H1 (cell line): ENCODE measurements around the gene C2orf72. TPM values are rescaled to one million over a fixed set of nuclear protein-coding genes. Genes with fewer than 3 reads are reported as not detected.

ENCODE experiments used
- CTCF ChIA-PET: fragments of 300-600 bp; sonication (Branson Sonifier 250); formaldehyde crosslinking; loops from one replicate; lab custom pipeline; 2021; ENCODE audit not compliant: partially characterized antibody; lab: Charles Lee
- POLR2A ChIA-PET: fragments of 300-600 bp; sonication (Branson Sonifier 250); formaldehyde crosslinking; loops from one replicate; lab custom pipeline; 2021; ENCODE audit warnings: inconsistent platforms; ENCODE audit not compliant: partially characterized antibody; lab: Charles Lee
- DNase-seq, 2 experiments: peaks; one replicate each; pipeline versions ENCODE4 v3.0.0 to v3.0.0-alpha.2; 2010 to 2022; ENCODE audit warnings: low spot score in 2 of 2, low read depth in 1 of 2, mixed read lengths in 1 of 2
- FAIRE-seq: peaks from 2 replicates; lab custom pipeline; 2011; peaks lifted over from hg19 to GRCh38; lab: Jason Lieb, UNC
- H2AFZ ChIP-seq: 2 replicates; pipeline ENCODE4 v1.8.1; 2012; ENCODE audit warnings: low read length, inconsistent platforms
- H2AK5ac ChIP-seq: 2 replicates; pipeline ENCODE4 v1.6.1; 2013; ENCODE audit warnings: low read depth, low read length
- H2BK120ac ChIP-seq: replicated peaks from 2 replicates; pipeline ENCODE3; 2013; ENCODE audit warnings: low read depth, low read length, inconsistent platforms
- H2BK12ac ChIP-seq: 2 replicates; pipeline ENCODE4 v1.6.1; 2013; ENCODE audit warnings: low read depth, low read length
- H2BK15ac ChIP-seq: 2 replicates; pipeline ENCODE4 v1.6.1; 2013; ENCODE audit warnings: low read length
- H2BK20ac ChIP-seq: 2 replicates; pipeline ENCODE4 v1.6.1; 2013; ENCODE audit warnings: low read length
- H2BK5ac ChIP-seq: 2 replicates; pipeline ENCODE4 v1.6.1; 2013; ENCODE audit warnings: low read depth, low read length
- H3K14ac ChIP-seq: 2 replicates; pipeline ENCODE4 v1.6.1; 2013; ENCODE audit warnings: inconsistent platforms; ENCODE audit not compliant: insufficient read length
- H3K18ac ChIP-seq: 2 replicates; pipeline ENCODE4 v1.6.1; 2013; ENCODE audit warnings: low read length; ENCODE audit errors: extremely low read depth
- H3K23ac ChIP-seq: 2 replicates; pipeline ENCODE4 v1.6.1; 2013; ENCODE audit warnings: inconsistent platforms; ENCODE audit not compliant: insufficient read length
- H3K23me2 ChIP-seq: 2 replicates; pipeline ENCODE4 v1.6.1; 2013; ENCODE audit warnings: low read depth, low read length
- H3K27ac ChIP-seq: 2 replicates; pipeline ENCODE4 v1.6.1; 2011; ENCODE audit warnings: low read depth, low read length, inconsistent platforms
- H3K27me3 ChIP-seq, 4 experiments: replicated peaks in 1 of 4; 1 replicate in 1 of 4; 2 replicates in 3 of 4; pipeline versions ENCODE4 v1.6.1 to v1.8.1; 2011 to 2013; ENCODE audit warnings: low read length in 3 of 4, mild to moderate bottlenecking in 3 of 4, inconsistent platforms in 2 of 4, mixed read lengths in 2 of 4, moderate library complexity in 1 of 4; ENCODE audit not compliant: control insufficient read depth in 3 of 4, insufficient read depth in 3 of 4; ENCODE audit errors: extremely low read depth in 1 of 4
- H3K36me3 ChIP-seq, 4 experiments: 2 replicates each; pipeline versions ENCODE4 v1.6.1 to v1.8.1; 2011 to 2013; ENCODE audit warnings: mild to moderate bottlenecking in 4 of 4, low read length in 3 of 4, moderate library complexity in 2 of 4, control low read depth in 1 of 4, inconsistent platforms in 1 of 4; ENCODE audit not compliant: insufficient read depth in 4 of 4, control insufficient read depth in 2 of 4
- H3K4ac ChIP-seq: replicated peaks from 2 replicates; pipeline ENCODE3; 2013; ENCODE audit warnings: low read length, low read depth, mixed read lengths, inconsistent platforms; ENCODE audit not compliant: insufficient read length
- H3K4me1 ChIP-seq, 4 experiments: replicated peaks in 1 of 4; 1 replicate in 1 of 4; 2 replicates in 3 of 4; pipeline versions ENCODE4 v1.6.1 to v1.8.1; 2011 to 2013; ENCODE audit warnings: low read length in 3 of 4, inconsistent platforms in 2 of 4, mixed read lengths in 1 of 4; ENCODE audit not compliant: insufficient read depth in 4 of 4, control insufficient read depth in 3 of 4
- H3K4me2 ChIP-seq, 2 experiments: 2 replicates each; pipeline versions ENCODE4 v1.6.1 to v1.8.1; 2011 to 2013; ENCODE audit warnings: low read depth in 2 of 2, low read length in 2 of 2, control low read depth in 1 of 2, inconsistent platforms in 1 of 2, mild to moderate bottlenecking in 1 of 2; ENCODE audit not compliant: insufficient read depth in 1 of 2
- H3K4me3 ChIP-seq, 4 experiments: fragments of 200-600, 300-600 bp in 1 of 4; sonication (generic), shearing (Covaris generic), sonication (Bioruptor Twin) in 1 of 4; 2 replicates each; pipeline versions ENCODE4 v1.5.1 to v1.8.1; 2011 to 2016; ENCODE audit warnings: low read length in 4 of 4, low read depth in 3 of 4, control low read depth in 2 of 4, inconsistent platforms in 2 of 4, mild to moderate bottlenecking in 2 of 4, mixed read lengths in 1 of 4, moderate library complexity in 1 of 4; ENCODE audit not compliant: insufficient read depth in 2 of 4; ENCODE audit errors: extremely low read depth in 1 of 4
- H3K56ac ChIP-seq: replicated peaks from 2 replicates; pipeline ENCODE3; 2013; ENCODE audit warnings: low read depth, mild to moderate bottlenecking, mixed read lengths, low read length, inconsistent platforms; ENCODE audit not compliant: insufficient read length
- H3K79me1 ChIP-seq: 2 replicates; pipeline ENCODE4 v1.6.1; 2013; ENCODE audit warnings: low read depth, low read length, control low read depth
- H3K79me2 ChIP-seq, 2 experiments: 2 replicates each; pipeline versions ENCODE4 v1.6.1 to v1.8.1; 2012 to 2013; ENCODE audit warnings: low read length in 2 of 2, mild to moderate bottlenecking in 2 of 2, inconsistent platforms in 1 of 2; ENCODE audit not compliant: insufficient read depth in 2 of 2, control insufficient read depth in 1 of 2
- H3K9ac ChIP-seq, 4 experiments: replicated peaks in 1 of 4; 1 replicate in 1 of 4; 2 replicates in 3 of 4; pipeline versions ENCODE4 v1.6.1 to v1.8.1; 2011 to 2013; ENCODE audit warnings: low read depth in 3 of 4, low read length in 3 of 4, control low read depth in 2 of 4, mild to moderate bottlenecking in 2 of 4, moderate library complexity in 2 of 4, inconsistent platforms in 1 of 4; ENCODE audit errors: extremely low read depth in 1 of 4
- H3K9me3 ChIP-seq, 2 experiments: 2 replicates each; pipeline versions ENCODE4 v1.6.1 to v1.8.1; 2012 to 2013; ENCODE audit warnings: mild to moderate bottlenecking in 2 of 2, moderate library complexity in 2 of 2, control low read depth in 1 of 2, inconsistent platforms in 1 of 2, low read depth in 1 of 2, low read length in 1 of 2, mixed read lengths in 1 of 2; ENCODE audit not compliant: insufficient read depth in 2 of 2
- H4K20me1 ChIP-seq, 2 experiments: replicated peaks in 1 of 2; 2 replicates each; pipeline versions ENCODE3 to v1.8.1; 2011 to 2013; ENCODE audit warnings: inconsistent platforms in 2 of 2, low read length in 2 of 2, mild to moderate bottlenecking in 1 of 2; ENCODE audit not compliant: insufficient read depth in 2 of 2, control insufficient read depth in 1 of 2
- H4K5ac ChIP-seq: 2 replicates; pipeline ENCODE4 v1.6.1; 2013; ENCODE audit warnings: low read length, low read depth, mixed read lengths, inconsistent platforms; ENCODE audit not compliant: insufficient read length
- H4K8ac ChIP-seq: 2 replicates; pipeline ENCODE4 v1.8.0; 2013; ENCODE audit warnings: mild to moderate bottlenecking, moderate library complexity, low read length, inconsistent platforms; ENCODE audit not compliant: insufficient read depth; ENCODE audit errors: extremely low read depth
- H4K91ac ChIP-seq: replicated peaks from 2 replicates; pipeline ENCODE3; 2013; ENCODE audit warnings: low read length, mixed read lengths, inconsistent platforms; ENCODE audit not compliant: insufficient read length
- CEBPB ChIP-seq: IDR thresholded peaks from 2 replicates; pipeline ENCODE4 v1.6.1; 2012; ENCODE audit warnings: low read depth, low read length
- EGR1 ChIP-seq: IDR thresholded peaks from 2 replicates; pipeline ENCODE4 v1.6.1; 2011; ENCODE audit warnings: low read depth, low read length, borderline replicate concordance
- EP300 ChIP-seq, 2 experiments: IDR thresholded peaks; 1 replicate in 1 of 2; 2 replicates in 1 of 2; pipeline ENCODE4 v1.6.1; 2011 to 2012; ENCODE audit warnings: low read depth in 2 of 2, low read length in 2 of 2, mild to moderate bottlenecking in 2 of 2, borderline replicate concordance in 1 of 2, inconsistent platforms in 1 of 2, moderate library complexity in 1 of 2
- HDAC6 ChIP-seq: IDR thresholded peaks from one replicate; pipeline ENCODE4 v1.7.1; 2012; ENCODE audit warnings: low read depth, mild to moderate bottlenecking, inconsistent platforms, low read length, moderate library complexity
- SIN3A ChIP-seq, 2 experiments: IDR thresholded peaks in 1 of 2; conservative IDR thresholded peaks in 1 of 2; 2 replicates each; pipeline ENCODE4 v1.6.1; 2011 to 2012; ENCODE audit warnings: low read length in 2 of 2, improper control_type of control experiment in 1 of 2, low read depth in 1 of 2, mild to moderate bottlenecking in 1 of 2
- SRF ChIP-seq: IDR thresholded peaks from 2 replicates; pipeline ENCODE4 v1.6.1; 2011; ENCODE audit warnings: mild to moderate bottlenecking, low read depth, low read length, moderate library complexity
- TCF12 ChIP-seq: IDR thresholded peaks from 2 replicates; pipeline ENCODE4 v1.6.1; 2011; ENCODE audit warnings: low read depth, mild to moderate bottlenecking, low read length
- YY1 ChIP-seq: IDR thresholded peaks from 2 replicates; pipeline ENCODE4 v1.6.1; 2011; ENCODE audit warnings: low read depth, mild to moderate bottlenecking, low read length
- WGBS, 2 experiments: shearing (Covaris generic) in 1 of 2; methylation state at CpG; one replicate each; pipeline versions ENCODE4 v1.1.6 to v1.1.7; 2013 to 2015; ENCODE audit warnings: low lambda C conversion rate in 2 of 2, mixed read lengths in 2 of 2, inconsistent platforms in 1 of 2, low coverage in 1 of 2, missing lambda C conversion rate in 1 of 2; ENCODE audit not compliant: insufficient replicate concordance in 2 of 2, insufficient coverage in 1 of 2, insufficient read length in 1 of 2; ENCODE audit errors: extremely low coverage in 1 of 2, missing lambda C conversion rate in 1 of 2; 5-methylcytosine and 5-hydroxymethylcytosine counted together
- polyA plus RNA-seq, 7 experiments: library from polyadenylated mRNA; depleted of rRNA in 3 of 7; stranded (reverse) in 5 of 7; unstranded in 2 of 7; fragments of >200 nt in 5 of 7; fragments of 200-250 nt in 2 of 7; gene quantifications; 1 replicate in 5 of 7; 2 replicates in 1 of 7; 4 replicates in 1 of 7; pipeline versions ENCODE4 v1.2.1 to v1.2.3, GENCODE V29; 2011 to 2013; ENCODE audit warnings: missing spikeins in 2 of 7, mixed read lengths in 2 of 7
- total RNA-seq: library from RNA; stranded (reverse); fragmentation: NEBNext Ultra II Directional; extraction: Animal tissue kit (Norgen Biotek cat#: 25700); gene quantifications from 2 replicates; pipeline ENCODE4 v1.2.1, GENCODE V29; 2021

C2orf72 gene
- total and polyA plus RNA-seq, 2 of the 8 experiments (the other 6 are each of a cell fraction or from before 2014, with no cell fraction given), result 1.1 to 1.7 TPM

GRCh38 chr2:231015926-231016325, 21.4 kb upstream of the C2orf72 start:
- Histone ChIP-seq H3K27me3 (no peaks in the 10 kb centered on the region; a peak in 2 of 7 replicates), H3K9ac (no peak overlapping the region), H3K79me2 (no peaks in the 10 kb centered on the region), H3K27ac (no peak overlapping the region), H4K20me1 (no peaks in the 10 kb centered on the region), H3K4me1 (peaks cover 0 to 8% (median 5%) of the 10 kb centered on the region in 4 experiments; a peak in 5 of 7 replicates), H3K9me3 (no peaks in the 10 kb centered on the region), H3K79me1 (no peaks in the 10 kb centered on the region), H2BK5ac (no peak overlapping the region), H3K36me3 (no peaks in the 10 kb centered on the region), H3K56ac (no peak overlapping the region), H4K8ac (no peak overlapping the region), H3K23me2 (0 out of 2 replicates have a peak, but pooled peaks cover 3% of the 10 kb centered on the region), H2AK5ac (no peak overlapping the region), H2AFZ (peak overlapping the region; percentile 11; the same call in 1 of the 2 replicates), H3K14ac (no peak overlapping the region), H3K18ac (no peak overlapping the region), H2BK15ac (no peak overlapping the region), H3K4me3 (no peak overlapping the region), H3K4ac (no peak overlapping the region), H3K23ac (no peak overlapping the region), H3K4me2 (peak overlapping the region; percentile 4 to 20; a peak in 2 of 4 replicates), H2BK20ac (no peak overlapping the region; the same call in 1 of the 2 replicates), H2BK120ac (no peak overlapping the region), H2BK12ac (no peak overlapping the region), H4K91ac (no peak overlapping the region), H4K5ac (no peak overlapping the region)
- 67% methylated on average over 3 of the region's 3 CpGs; no CpG with 5 or more reads in 1 of the 2 experiments for WGBS, 2 experiments
- ChIA-PET POLR2A (interaction anchor here (1.4 to 1.6 kb wide), 2 partner anchors 15 to 21 kb away, joined by 3 read pairs; partner anchors contain the start of gene C2orf72), CTCF (interaction anchor here (0.8 to 2.2 kb wide), 8 partner anchors 11 to 398 kb away, joined by 3 to 9 read pairs (median 3); no protein-coding TSS in a partner anchor)
- no peak for TF ChIP-seq CEBPB
- TF ChIP-seq SIN3A (conservative IDR thresholded peaks at IDR 0.05 in 1 of 2, IDR thresholded peaks at IDR 0.05 in 1 of 2; ENCODE audit: low read depth in 1 of 2, low read length in 2 of 2), result no peak
- no peak for TF ChIP-seq SRF
- no peak for TF ChIP-seq EGR1
- TF ChIP-seq YY1, result no peak
- TF ChIP-seq TCF12, result no peak
- TF ChIP-seq HDAC6, result no peak
- TF ChIP-seq EP300 (IDR thresholded peaks at IDR 0.05; ENCODE audit: borderline replicate concordance in 1 of 2, low read depth in 2 of 2, low read length in 2 of 2), result no peak
- no peak for FAIRE-seq
- no peak for DNase-seq
